K562 (cell line): ENCODE data around the gene KCTD17. TPM values are rescaled to one million over a fixed set of nuclear protein-coding genes. Genes with fewer than 3 reads are reported as not detected.

ENCODE experiments used
- BACH1 ChIP-seq: fragments of 200-800 bp; sonication (Bioruptor generic); IDR thresholded peaks from 2 replicates; pipeline ENCODE4 v1.6.1; 2016; ENCODE audit warnings: missing genetic modification characterization, missing compliant biosample characterization
- C11orf30 ChIP-seq: fragments of 450-650 bp; IDR thresholded peaks from 2 replicates; pipeline ENCODE4 v1.6.1; 2016; ENCODE audit warnings: low read depth, mild to moderate bottlenecking
- KAT7 ChIP-seq: sonication (generic); formaldehyde crosslinking; IDR thresholded peaks from 2 replicates; pipeline ENCODE4 v1.8.0; 2022; ENCODE audit warnings: missing genetic modification reagents, mild to moderate bottlenecking, borderline replicate concordance
- LARP7 ChIP-seq: fragments of 450-650 bp; IDR thresholded peaks from 2 replicates; pipeline ENCODE4 v1.6.1; 2016
- NFRKB ChIP-seq: fragments of 450-650 bp; IDR thresholded peaks from 2 replicates; pipeline ENCODE4 v1.6.1; 2016; ENCODE audit warnings: low read depth
- NUFIP1 ChIP-seq: fragments of 450-650 bp; IDR thresholded peaks from 2 replicates; pipeline ENCODE4 v1.6.1; 2018; ENCODE audit not compliant: partially characterized antibody
- TCF3 ChIP-seq: sonication (generic); formaldehyde crosslinking; IDR thresholded peaks from 2 replicates; pipeline ENCODE4 v1.4.0; 2020; ENCODE audit warnings: mild to moderate bottlenecking, missing genetic modification reagents
- ZNF57 ChIP-seq: fragments of 450-650 bp; formaldehyde crosslinking; IDR thresholded peaks from 2 replicates; pipeline ENCODE4 v1.4.0; 2020; ENCODE audit warnings: mild to moderate bottlenecking, moderate library complexity
- polyA plus RNA-seq, 8 experiments: library from polyadenylated mRNA; depleted of rRNA in 4 of 8; stranded (reverse) in 5 of 8; unstranded in 3 of 8; fragments of >200 nt; fragmentation: Nextera tagmentation in 2 of 8; fragmentation: Illumina TruSeq in 1 of 8; extraction: Ambion mirVana in 2 of 8; extraction: Trizol in 1 of 8; gene quantifications; 2 replicates each; pipeline versions ENCODE4 v1.2.1 to v1.2.3, GENCODE V29; 2011 to 2014; ENCODE audit warnings: inconsistent platforms in 1 of 8, missing spikeins in 1 of 8
- total RNA-seq, 7 experiments: library from RNA; depleted of rRNA in 6 of 7; stranded (reverse); fragments of >200 nt in 6 of 7; fragmentation: Illumina TruSeq in 2 of 7; extraction: Trizol in 2 of 7; gene quantifications; 2 replicates each; pipeline versions ENCODE4 v1.2.1 to v1.2.3, GENCODE V29; 2011 to 2021; ENCODE audit warnings: low replicate concordance in 1 of 7
- TF ChIP-seq, protein P1 (sequence below): fragments of 200-600 bp; sonication (generic); IDR thresholded peaks from one replicate; pipeline ENCODE4 v1.6.1; 2012; ENCODE audit warnings: mild to moderate bottlenecking, low read depth, low read length, inconsistent platforms
- TF ChIP-seq, protein P2 (sequence below): fragments of 450-650 bp; IDR thresholded peaks from 2 replicates; pipeline ENCODE4 v1.6.1; 2016; ENCODE audit warnings: low read depth

The KCTD17 gene
- total and polyA plus RNA-seq, 9 of the 15 experiments (the other 6 are each of a cell fraction or from before 2014, with no cell fraction given): 0.22 to 0.90 (median 0.49) TPM; not detected in 2

DNA sequence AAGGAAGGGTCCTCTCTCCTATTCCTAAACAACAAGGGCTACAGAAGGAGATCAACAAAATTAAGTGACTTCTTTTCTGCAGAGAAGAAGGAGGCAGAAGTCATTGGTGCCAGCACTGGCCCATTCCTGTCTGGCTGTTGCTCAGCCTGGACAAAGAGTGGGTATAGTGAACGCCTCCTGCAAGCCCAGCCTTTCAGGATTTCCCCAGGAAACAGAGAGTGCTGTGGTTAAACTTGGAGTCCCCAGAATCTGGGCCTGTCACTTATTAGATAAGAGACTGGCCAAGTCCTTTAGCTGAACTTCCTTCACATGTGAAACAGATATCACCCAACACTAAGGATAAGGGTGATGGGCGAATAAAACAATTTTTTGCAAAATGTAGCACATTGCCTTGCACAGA is 43.2 kb upstream of the KCTD17 start (continued):
- TF ChIP-seq, protein P1, sequence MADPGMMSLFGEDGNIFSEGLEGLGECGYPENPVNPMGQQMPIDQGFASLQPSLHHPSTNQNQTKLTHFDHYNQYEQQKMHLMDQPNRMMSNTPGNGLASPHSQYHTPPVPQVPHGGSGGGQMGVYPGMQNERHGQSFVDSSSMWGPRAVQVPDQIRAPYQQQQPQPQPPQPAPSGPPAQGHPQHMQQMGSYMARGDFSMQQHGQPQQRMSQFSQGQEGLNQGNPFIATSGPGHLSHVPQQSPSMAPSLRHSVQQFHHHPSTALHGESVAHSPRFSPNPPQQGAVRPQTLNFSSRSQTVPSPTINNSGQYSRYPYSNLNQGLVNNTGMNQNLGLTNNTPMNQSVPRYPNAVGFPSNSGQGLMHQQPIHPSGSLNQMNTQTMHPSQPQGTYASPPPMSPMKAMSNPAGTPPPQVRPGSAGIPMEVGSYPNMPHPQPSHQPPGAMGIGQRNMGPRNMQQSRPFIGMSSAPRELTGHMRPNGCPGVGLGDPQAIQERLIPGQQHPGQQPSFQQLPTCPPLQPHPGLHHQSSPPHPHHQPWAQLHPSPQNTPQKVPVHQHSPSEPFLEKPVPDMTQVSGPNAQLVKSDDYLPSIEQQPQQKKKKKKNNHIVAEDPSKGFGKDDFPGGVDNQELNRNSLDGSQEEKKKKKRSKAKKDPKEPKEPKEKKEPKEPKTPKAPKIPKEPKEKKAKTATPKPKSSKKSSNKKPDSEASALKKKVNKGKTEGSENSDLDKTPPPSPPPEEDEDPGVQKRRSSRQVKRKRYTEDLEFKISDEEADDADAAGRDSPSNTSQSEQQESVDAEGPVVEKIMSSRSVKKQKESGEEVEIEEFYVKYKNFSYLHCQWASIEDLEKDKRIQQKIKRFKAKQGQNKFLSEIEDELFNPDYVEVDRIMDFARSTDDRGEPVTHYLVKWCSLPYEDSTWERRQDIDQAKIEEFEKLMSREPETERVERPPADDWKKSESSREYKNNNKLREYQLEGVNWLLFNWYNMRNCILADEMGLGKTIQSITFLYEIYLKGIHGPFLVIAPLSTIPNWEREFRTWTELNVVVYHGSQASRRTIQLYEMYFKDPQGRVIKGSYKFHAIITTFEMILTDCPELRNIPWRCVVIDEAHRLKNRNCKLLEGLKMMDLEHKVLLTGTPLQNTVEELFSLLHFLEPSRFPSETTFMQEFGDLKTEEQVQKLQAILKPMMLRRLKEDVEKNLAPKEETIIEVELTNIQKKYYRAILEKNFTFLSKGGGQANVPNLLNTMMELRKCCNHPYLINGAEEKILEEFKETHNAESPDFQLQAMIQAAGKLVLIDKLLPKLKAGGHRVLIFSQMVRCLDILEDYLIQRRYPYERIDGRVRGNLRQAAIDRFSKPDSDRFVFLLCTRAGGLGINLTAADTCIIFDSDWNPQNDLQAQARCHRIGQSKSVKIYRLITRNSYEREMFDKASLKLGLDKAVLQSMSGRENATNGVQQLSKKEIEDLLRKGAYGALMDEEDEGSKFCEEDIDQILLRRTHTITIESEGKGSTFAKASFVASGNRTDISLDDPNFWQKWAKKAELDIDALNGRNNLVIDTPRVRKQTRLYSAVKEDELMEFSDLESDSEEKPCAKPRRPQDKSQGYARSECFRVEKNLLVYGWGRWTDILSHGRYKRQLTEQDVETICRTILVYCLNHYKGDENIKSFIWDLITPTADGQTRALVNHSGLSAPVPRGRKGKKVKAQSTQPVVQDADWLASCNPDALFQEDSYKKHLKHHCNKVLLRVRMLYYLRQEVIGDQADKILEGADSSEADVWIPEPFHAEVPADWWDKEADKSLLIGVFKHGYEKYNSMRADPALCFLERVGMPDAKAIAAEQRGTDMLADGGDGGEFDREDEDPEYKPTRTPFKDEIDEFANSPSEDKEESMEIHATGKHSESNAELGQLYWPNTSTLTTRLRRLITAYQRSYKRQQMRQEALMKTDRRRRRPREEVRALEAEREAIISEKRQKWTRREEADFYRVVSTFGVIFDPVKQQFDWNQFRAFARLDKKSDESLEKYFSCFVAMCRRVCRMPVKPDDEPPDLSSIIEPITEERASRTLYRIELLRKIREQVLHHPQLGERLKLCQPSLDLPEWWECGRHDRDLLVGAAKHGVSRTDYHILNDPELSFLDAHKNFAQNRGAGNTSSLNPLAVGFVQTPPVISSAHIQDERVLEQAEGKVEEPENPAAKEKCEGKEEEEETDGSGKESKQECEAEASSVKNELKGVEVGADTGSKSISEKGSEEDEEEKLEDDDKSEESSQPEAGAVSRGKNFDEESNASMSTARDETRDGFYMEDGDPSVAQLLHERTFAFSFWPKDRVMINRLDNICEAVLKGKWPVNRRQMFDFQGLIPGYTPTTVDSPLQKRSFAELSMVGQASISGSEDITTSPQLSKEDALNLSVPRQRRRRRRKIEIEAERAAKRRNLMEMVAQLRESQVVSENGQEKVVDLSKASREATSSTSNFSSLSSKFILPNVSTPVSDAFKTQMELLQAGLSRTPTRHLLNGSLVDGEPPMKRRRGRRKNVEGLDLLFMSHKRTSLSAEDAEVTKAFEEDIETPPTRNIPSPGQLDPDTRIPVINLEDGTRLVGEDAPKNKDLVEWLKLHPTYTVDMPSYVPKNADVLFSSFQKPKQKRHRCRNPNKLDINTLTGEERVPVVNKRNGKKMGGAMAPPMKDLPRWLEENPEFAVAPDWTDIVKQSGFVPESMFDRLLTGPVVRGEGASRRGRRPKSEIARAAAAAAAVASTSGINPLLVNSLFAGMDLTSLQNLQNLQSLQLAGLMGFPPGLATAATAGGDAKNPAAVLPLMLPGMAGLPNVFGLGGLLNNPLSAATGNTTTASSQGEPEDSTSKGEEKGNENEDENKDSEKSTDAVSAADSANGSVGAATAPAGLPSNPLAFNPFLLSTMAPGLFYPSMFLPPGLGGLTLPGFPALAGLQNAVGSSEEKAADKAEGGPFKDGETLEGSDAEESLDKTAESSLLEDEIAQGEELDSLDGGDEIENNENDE: no peak
- TF ChIP-seq, protein P2, sequence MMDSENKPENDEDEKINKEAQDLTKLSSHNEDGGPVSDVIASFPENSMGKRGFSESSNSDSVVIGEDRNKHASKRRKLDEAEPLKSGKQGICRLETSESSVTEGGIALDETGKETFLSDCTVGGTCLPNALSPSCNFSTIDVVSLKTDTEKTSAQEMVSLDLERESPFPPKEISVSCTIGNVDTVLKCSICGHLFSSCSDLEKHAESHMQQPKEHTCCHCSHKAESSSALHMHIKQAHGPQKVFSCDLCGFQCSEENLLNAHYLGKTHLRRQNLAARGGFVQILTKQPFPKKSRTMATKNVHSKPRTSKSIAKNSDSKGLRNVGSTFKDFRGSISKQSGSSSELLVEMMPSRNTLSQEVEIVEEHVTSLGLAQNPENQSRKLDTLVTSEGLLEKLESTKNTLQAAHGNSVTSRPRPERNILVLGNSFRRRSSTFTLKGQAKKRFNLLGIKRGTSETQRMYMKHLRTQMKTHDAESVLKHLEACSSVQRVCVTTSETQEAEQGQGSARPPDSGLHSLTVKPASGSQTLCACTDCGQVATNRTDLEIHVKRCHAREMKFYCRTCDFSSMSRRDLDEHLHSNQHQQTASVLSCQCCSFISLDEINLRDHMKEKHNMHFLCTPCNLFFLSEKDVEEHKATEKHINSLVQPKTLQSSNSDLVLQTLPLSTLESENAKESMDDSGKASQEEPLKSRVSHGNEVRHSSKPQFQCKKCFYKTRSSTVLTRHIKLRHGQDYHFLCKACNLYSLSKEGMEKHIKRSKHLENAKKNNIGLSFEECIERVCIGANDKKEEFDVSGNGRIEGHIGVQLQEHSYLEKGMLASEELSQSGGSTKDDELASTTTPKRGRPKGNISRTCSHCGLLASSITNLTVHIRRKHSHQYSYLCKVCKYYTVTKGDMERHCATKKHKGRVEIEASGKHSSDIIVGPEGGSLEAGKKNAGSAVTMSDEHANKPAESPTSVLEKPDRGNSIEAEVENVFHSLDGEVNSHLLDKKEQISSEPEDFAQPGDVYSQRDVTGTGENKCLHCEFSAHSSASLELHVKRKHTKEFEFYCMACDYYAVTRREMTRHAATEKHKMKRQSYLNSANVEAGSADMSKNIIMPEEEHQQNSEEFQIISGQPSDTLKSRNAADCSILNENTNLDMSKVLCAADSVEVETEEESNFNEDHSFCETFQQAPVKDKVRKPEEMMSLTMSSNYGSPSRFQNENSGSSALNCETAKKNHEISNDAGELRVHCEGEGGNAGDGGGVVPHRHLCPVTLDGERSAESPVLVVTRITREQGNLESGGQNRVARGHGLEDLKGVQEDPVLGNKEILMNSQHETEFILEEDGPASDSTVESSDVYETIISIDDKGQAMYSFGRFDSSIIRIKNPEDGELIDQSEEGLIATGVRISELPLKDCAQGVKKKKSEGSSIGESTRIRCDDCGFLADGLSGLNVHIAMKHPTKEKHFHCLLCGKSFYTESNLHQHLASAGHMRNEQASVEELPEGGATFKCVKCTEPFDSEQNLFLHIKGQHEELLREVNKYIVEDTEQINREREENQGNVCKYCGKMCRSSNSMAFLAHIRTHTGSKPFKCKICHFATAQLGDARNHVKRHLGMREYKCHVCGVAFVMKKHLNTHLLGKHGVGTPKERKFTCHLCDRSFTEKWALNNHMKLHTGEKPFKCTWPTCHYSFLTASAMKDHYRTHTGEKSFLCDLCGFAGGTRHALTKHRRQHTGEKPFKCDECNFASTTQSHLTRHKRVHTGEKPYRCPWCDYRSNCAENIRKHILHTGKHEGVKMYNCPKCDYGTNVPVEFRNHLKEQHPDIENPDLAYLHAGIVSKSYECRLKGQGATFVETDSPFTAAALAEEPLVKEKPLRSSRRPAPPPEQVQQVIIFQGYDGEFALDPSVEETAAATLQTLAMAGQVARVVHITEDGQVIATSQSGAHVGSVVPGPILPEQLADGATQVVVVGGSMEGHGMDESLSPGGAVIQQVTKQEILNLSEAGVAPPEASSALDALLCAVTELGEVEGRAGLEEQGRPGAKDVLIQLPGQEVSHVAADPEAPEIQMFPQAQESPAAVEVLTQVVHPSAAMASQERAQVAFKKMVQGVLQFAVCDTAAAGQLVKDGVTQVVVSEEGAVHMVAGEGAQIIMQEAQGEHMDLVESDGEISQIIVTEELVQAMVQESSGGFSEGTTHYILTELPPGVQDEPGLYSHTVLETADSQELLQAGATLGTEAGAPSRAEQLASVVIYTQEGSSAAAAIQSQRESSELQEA: no peak
- TF ChIP-seq ZNF57 (CRISPR knock-in tag) (no peak), NFRKB (no peak), KAT7 (no peak), NUFIP1 (no peak), C11orf30 (no peak), TCF3 (CRISPR knock-in tag) (0 out of 2 replicates have a peak, but pooled peaks have one; percentile 27), BACH1 (tag) (no peak), LARP7 (no peak)
